ENCODE measurements around the gene CAMK2N1.

Gene CAMK2N1

DNA sequence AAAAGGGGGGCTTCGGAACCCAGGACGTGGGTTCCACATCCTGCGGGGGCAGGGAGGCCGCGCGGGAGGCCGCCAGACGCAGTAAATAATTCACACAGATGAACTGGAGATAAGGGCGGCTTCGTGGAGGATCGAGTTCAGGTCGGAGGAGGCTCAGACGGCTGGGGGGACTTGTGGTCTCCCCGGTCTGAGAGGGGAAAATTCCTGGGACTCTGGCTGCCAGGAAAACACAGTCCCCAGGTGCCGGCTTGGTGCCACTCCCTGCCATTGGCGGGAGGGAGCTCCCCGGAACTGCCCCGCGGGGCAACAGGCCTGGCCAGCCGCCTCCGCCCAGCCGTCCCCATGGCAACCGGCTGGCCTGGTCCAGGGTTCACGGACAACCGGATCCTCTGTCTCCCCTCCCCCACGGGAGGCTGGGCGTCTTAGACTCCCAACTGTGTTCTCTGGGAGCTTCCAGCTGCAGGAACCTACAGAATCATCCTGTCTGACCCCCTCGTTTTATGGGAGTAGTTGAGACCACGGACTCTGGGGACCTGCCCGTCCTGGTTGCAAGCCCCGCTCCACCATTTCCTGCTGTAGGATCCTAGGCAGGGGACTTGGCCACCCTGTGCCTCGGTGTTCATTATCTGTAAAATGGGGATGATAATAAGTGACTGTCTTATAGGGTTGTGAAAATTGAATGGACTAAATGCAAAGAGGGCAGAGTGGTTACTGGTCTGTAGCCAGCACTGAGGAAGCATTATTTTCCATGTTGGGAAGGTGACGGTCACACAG, 9.6 kb downstream of the CAMK2N1 start:
- H3K4me3 ChIP-seq (ENCODE audit: low read depth, low read length) = peak overlapping the region; percentile 31
- H3K9me3 ChIP-seq = no peaks in the 10 kb centered on the region
- no peaks in the 10 kb centered on the region for H3K27me3 ChIP-seq
- DNase-seq = peak; percentile 71
- TF ChIP-seq, protein P1, sequence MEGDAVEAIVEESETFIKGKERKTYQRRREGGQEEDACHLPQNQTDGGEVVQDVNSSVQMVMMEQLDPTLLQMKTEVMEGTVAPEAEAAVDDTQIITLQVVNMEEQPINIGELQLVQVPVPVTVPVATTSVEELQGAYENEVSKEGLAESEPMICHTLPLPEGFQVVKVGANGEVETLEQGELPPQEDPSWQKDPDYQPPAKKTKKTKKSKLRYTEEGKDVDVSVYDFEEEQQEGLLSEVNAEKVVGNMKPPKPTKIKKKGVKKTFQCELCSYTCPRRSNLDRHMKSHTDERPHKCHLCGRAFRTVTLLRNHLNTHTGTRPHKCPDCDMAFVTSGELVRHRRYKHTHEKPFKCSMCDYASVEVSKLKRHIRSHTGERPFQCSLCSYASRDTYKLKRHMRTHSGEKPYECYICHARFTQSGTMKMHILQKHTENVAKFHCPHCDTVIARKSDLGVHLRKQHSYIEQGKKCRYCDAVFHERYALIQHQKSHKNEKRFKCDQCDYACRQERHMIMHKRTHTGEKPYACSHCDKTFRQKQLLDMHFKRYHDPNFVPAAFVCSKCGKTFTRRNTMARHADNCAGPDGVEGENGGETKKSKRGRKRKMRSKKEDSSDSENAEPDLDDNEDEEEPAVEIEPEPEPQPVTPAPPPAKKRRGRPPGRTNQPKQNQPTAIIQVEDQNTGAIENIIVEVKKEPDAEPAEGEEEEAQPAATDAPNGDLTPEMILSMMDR (IDR thresholded peaks at IDR 0.05; ENCODE audit: low read depth, low read length) = no peak
- H3K4me1 ChIP-seq = peaks cover 10% of the 10 kb centered on the region
- no peaks in the 10 kb centered on the region for H3K36me3 ChIP-seq

DNA sequence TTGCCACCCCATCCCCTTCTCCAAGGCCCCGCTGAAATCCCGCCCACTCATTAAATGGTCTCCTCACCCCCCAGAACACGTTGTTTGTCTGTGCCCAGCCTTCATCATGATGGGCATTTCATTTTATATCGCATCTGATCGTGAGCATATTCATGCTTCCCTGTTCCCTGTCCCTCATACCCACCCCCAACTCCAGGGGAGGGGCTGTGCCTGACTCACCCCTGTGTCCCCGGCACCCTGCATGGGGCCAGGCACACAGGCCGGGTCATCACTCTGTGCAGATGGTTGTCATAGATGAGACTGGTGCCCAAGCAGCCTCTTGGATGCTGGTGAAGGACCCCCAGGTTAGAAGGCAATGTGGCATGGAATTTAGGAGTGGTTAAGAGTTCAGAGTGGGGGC, 11.0 kb downstream of the CAMK2N1 start:
- Histone ChIP-seq H3K36me3 (no peaks in the 10 kb centered on the region), H3K9me3 (no peaks in the 10 kb centered on the region), H3K4me1 (peaks cover 10% of the 10 kb centered on the region), H3K27me3 (no peaks in the 10 kb centered on the region), H3K4me3 (ENCODE audit: low read depth, low read length) (no peak overlapping the region)
- no peak for DNase-seq
- TF ChIP-seq, protein P1 (IDR thresholded peaks at IDR 0.05; ENCODE audit: low read depth, low read length) = no peak

DNA sequence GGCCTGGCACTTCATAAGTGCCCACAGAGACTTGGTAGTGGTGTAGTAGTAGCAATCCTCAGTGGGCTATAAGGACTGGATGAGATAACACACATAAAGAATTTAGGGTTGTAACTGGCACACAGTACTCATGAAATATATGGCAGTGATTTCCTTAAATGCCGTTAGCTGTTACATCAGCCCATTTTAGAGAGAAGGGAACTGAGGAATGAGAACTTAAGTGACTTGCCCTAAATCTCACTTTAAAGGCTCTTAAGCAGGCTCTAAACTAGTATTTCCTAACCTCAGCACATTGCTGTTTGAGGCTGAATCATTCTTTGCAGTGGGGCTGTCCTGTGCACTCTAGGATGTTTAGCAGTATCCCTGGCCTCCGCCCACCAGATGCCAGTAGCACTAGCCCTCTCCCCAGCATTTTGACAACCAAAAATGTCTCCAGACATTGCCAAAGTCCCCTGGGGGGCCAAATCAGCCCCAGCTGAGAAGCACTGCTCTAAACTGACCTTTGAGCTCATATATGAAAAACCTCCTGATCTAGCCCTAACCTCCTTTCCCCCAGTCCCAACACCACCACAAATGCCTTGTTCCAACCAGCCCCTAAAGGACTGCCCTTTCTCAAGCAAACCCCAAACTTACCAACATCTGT, 11.6 kb downstream of the CAMK2N1 start:
- H3K27me3 ChIP-seq = no peaks in the 10 kb centered on the region
- no peak overlapping the region for H3K4me3 ChIP-seq (ENCODE audit: low read depth, low read length)
- no peak for DNase-seq
- peaks cover 10% of the 10 kb centered on the region for H3K4me1 ChIP-seq
- no peaks in the 10 kb centered on the region for H3K9me3 ChIP-seq
- H3K36me3 ChIP-seq = no peaks in the 10 kb centered on the region
- TF ChIP-seq, protein P1 (IDR thresholded peaks at IDR 0.05; ENCODE audit: low read depth, low read length) = no peak

DNA sequence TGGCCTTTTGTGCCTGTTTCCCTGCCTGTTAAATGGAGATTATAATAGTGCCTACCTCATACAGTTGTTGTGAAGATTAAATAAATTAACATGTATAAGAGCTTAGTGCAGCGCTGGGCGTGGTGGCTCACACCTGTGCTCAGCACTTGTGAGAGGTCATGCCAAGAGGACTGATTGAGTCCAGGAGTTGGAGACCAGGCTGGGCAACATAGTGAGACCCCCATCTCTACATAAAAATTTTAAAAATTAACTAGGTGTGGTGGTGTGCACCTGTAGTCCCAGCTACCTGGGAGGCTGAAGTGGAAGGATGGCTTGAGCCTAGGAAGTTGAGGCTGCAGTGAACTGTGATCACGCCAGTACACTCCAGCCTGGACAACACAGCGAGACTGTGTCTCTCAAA, 12.1 kb downstream of the CAMK2N1 start:
- Histone ChIP-seq H3K4me1 (peaks cover 10% of the 10 kb centered on the region), H3K36me3 (no peaks in the 10 kb centered on the region), H3K9me3 (no peaks in the 10 kb centered on the region), H3K27me3 (no peaks in the 10 kb centered on the region), H3K4me3 (ENCODE audit: low read depth, low read length) (no peak overlapping the region)
- TF ChIP-seq, protein P1 (IDR thresholded peaks at IDR 0.05; ENCODE audit: low read depth, low read length) = no peak
- DNase-seq = no peak

DNA sequence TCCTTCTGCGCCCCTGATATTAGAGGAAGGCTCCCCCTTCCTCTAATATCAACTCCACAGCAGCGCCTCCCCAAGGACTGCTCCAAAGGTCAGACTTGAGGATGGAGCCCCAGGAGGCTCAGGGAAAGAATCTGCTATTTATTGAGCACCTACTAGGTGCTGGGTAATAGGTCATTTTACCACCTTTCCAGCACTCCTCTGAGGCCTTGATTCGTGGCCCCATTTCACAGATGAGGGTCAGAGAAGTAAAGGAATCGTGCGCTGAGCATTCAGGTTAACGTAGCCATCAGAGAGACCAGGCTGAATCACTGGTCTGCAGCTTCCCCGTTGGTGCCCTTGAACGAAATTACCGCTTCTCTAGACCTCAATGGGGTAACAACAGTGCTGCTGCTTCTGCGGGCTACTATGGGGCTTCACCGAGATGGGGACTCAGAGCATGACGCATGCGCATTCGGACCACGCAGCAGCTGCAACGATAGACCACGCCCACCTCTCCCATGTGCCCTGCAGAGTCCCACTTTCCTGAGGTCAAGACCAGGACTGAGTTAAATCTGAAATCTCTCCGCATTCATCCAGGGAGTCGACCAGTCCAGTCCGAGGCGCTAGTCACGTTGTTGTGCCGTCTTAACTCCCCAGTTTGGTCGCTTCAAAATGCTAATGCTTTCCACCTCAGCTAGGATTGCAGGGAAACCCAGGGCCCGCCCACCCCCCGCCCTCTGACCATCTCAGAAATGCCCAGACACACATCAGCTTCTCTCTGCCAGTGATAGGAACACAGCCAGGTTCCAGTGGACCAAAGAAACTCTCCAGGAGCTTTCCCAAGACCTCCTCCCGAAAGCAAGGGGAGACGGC, 12.9 kb downstream of the CAMK2N1 start:
- peak; percentile 72 for DNase-seq
- Histone ChIP-seq H3K4me3 (ENCODE audit: low read depth, low read length) (peak overlapping the region; percentile 23; the same call in 1 of the 2 replicates), H3K36me3 (no peaks in the 10 kb centered on the region), H3K27me3 (no peaks in the 10 kb centered on the region), H3K4me1 (peaks cover 10% of the 10 kb centered on the region), H3K9me3 (no peaks in the 10 kb centered on the region)
- TF ChIP-seq, protein P1 (IDR thresholded peaks at IDR 0.05; ENCODE audit: low read depth, low read length) = no peak

Measured in BE2C (cell line).